H1 (cell line): Measurements from ENCODE around the gene XAF1. TPM values are rescaled to one million over a fixed set of nuclear protein-coding genes. Genes with fewer than 3 reads are reported as not detected.

Experiments
- CTCF ChIA-PET: fragments of 300-600 bp; sonication (Branson Sonifier 250); formaldehyde crosslinking; loops from one replicate; lab custom pipeline; 2021; ENCODE audit not compliant: partially characterized antibody; lab: Charles Lee
- POLR2A ChIA-PET: fragments of 300-600 bp; sonication (Branson Sonifier 250); formaldehyde crosslinking; loops from one replicate; lab custom pipeline; 2021; ENCODE audit warnings: inconsistent platforms; ENCODE audit not compliant: partially characterized antibody; lab: Charles Lee
- DNase-seq, 2 experiments: peaks; one replicate each; pipeline versions ENCODE4 v3.0.0 to v3.0.0-alpha.2; 2010 to 2022; ENCODE audit warnings: low spot score in 2 of 2, low read depth in 1 of 2, mixed read lengths in 1 of 2
- FAIRE-seq: peaks from 2 replicates; lab custom pipeline; 2011; peaks lifted over from hg19 to GRCh38; lab: Jason Lieb, UNC
- H2AFZ ChIP-seq: 2 replicates; pipeline ENCODE4 v1.8.1; 2012; ENCODE audit warnings: low read length, inconsistent platforms
- H2AK5ac ChIP-seq: 2 replicates; pipeline ENCODE4 v1.6.1; 2013; ENCODE audit warnings: low read depth, low read length
- H2BK120ac ChIP-seq: replicated peaks from 2 replicates; pipeline ENCODE3; 2013; ENCODE audit warnings: low read depth, low read length, inconsistent platforms
- H2BK12ac ChIP-seq: 2 replicates; pipeline ENCODE4 v1.6.1; 2013; ENCODE audit warnings: low read depth, low read length
- H2BK15ac ChIP-seq: 2 replicates; pipeline ENCODE4 v1.6.1; 2013; ENCODE audit warnings: low read length
- H2BK20ac ChIP-seq: 2 replicates; pipeline ENCODE4 v1.6.1; 2013; ENCODE audit warnings: low read length
- H2BK5ac ChIP-seq: 2 replicates; pipeline ENCODE4 v1.6.1; 2013; ENCODE audit warnings: low read depth, low read length
- H3K14ac ChIP-seq: 2 replicates; pipeline ENCODE4 v1.6.1; 2013; ENCODE audit warnings: inconsistent platforms; ENCODE audit not compliant: insufficient read length
- H3K18ac ChIP-seq: 2 replicates; pipeline ENCODE4 v1.6.1; 2013; ENCODE audit warnings: low read length; ENCODE audit errors: extremely low read depth
- H3K23ac ChIP-seq: 2 replicates; pipeline ENCODE4 v1.6.1; 2013; ENCODE audit warnings: inconsistent platforms; ENCODE audit not compliant: insufficient read length
- H3K23me2 ChIP-seq: 2 replicates; pipeline ENCODE4 v1.6.1; 2013; ENCODE audit warnings: low read depth, low read length
- H3K27ac ChIP-seq: 2 replicates; pipeline ENCODE4 v1.6.1; 2011; ENCODE audit warnings: low read depth, low read length, inconsistent platforms
- H3K27me3 ChIP-seq, 4 experiments: replicated peaks in 1 of 4; 1 replicate in 1 of 4; 2 replicates in 3 of 4; pipeline versions ENCODE4 v1.6.1 to v1.8.1; 2011 to 2013; ENCODE audit warnings: low read length in 3 of 4, mild to moderate bottlenecking in 3 of 4, inconsistent platforms in 2 of 4, mixed read lengths in 2 of 4, moderate library complexity in 1 of 4; ENCODE audit not compliant: control insufficient read depth in 3 of 4, insufficient read depth in 3 of 4; ENCODE audit errors: extremely low read depth in 1 of 4
- H3K36me3 ChIP-seq, 4 experiments: 2 replicates each; pipeline versions ENCODE4 v1.6.1 to v1.8.1; 2011 to 2013; ENCODE audit warnings: mild to moderate bottlenecking in 4 of 4, low read length in 3 of 4, moderate library complexity in 2 of 4, control low read depth in 1 of 4, inconsistent platforms in 1 of 4; ENCODE audit not compliant: insufficient read depth in 4 of 4, control insufficient read depth in 2 of 4
- H3K4ac ChIP-seq: replicated peaks from 2 replicates; pipeline ENCODE3; 2013; ENCODE audit warnings: low read length, low read depth, mixed read lengths, inconsistent platforms; ENCODE audit not compliant: insufficient read length
- H3K4me1 ChIP-seq, 4 experiments: replicated peaks in 1 of 4; 1 replicate in 1 of 4; 2 replicates in 3 of 4; pipeline versions ENCODE4 v1.6.1 to v1.8.1; 2011 to 2013; ENCODE audit warnings: low read length in 3 of 4, inconsistent platforms in 2 of 4, mixed read lengths in 1 of 4; ENCODE audit not compliant: insufficient read depth in 4 of 4, control insufficient read depth in 3 of 4
- H3K4me2 ChIP-seq, 2 experiments: 2 replicates each; pipeline versions ENCODE4 v1.6.1 to v1.8.1; 2011 to 2013; ENCODE audit warnings: low read depth in 2 of 2, low read length in 2 of 2, control low read depth in 1 of 2, inconsistent platforms in 1 of 2, mild to moderate bottlenecking in 1 of 2; ENCODE audit not compliant: insufficient read depth in 1 of 2
- H3K4me3 ChIP-seq, 4 experiments: fragments of 200-600, 300-600 bp in 1 of 4; sonication (generic), shearing (Covaris generic), sonication (Bioruptor Twin) in 1 of 4; 2 replicates each; pipeline versions ENCODE4 v1.5.1 to v1.8.1; 2011 to 2016; ENCODE audit warnings: low read length in 4 of 4, low read depth in 3 of 4, control low read depth in 2 of 4, inconsistent platforms in 2 of 4, mild to moderate bottlenecking in 2 of 4, mixed read lengths in 1 of 4, moderate library complexity in 1 of 4; ENCODE audit not compliant: insufficient read depth in 2 of 4; ENCODE audit errors: extremely low read depth in 1 of 4
- H3K56ac ChIP-seq: replicated peaks from 2 replicates; pipeline ENCODE3; 2013; ENCODE audit warnings: low read depth, mild to moderate bottlenecking, mixed read lengths, low read length, inconsistent platforms; ENCODE audit not compliant: insufficient read length
- H3K79me1 ChIP-seq: 2 replicates; pipeline ENCODE4 v1.6.1; 2013; ENCODE audit warnings: low read depth, low read length, control low read depth
- H3K79me2 ChIP-seq, 2 experiments: 2 replicates each; pipeline versions ENCODE4 v1.6.1 to v1.8.1; 2012 to 2013; ENCODE audit warnings: low read length in 2 of 2, mild to moderate bottlenecking in 2 of 2, inconsistent platforms in 1 of 2; ENCODE audit not compliant: insufficient read depth in 2 of 2, control insufficient read depth in 1 of 2
- H3K9ac ChIP-seq, 4 experiments: replicated peaks in 1 of 4; 1 replicate in 1 of 4; 2 replicates in 3 of 4; pipeline versions ENCODE4 v1.6.1 to v1.8.1; 2011 to 2013; ENCODE audit warnings: low read depth in 3 of 4, low read length in 3 of 4, control low read depth in 2 of 4, mild to moderate bottlenecking in 2 of 4, moderate library complexity in 2 of 4, inconsistent platforms in 1 of 4; ENCODE audit errors: extremely low read depth in 1 of 4
- H3K9me3 ChIP-seq, 2 experiments: 2 replicates each; pipeline versions ENCODE4 v1.6.1 to v1.8.1; 2012 to 2013; ENCODE audit warnings: mild to moderate bottlenecking in 2 of 2, moderate library complexity in 2 of 2, control low read depth in 1 of 2, inconsistent platforms in 1 of 2, low read depth in 1 of 2, low read length in 1 of 2, mixed read lengths in 1 of 2; ENCODE audit not compliant: insufficient read depth in 2 of 2
- H4K20me1 ChIP-seq, 2 experiments: replicated peaks in 1 of 2; 2 replicates each; pipeline versions ENCODE3 to v1.8.1; 2011 to 2013; ENCODE audit warnings: inconsistent platforms in 2 of 2, low read length in 2 of 2, mild to moderate bottlenecking in 1 of 2; ENCODE audit not compliant: insufficient read depth in 2 of 2, control insufficient read depth in 1 of 2
- H4K5ac ChIP-seq: 2 replicates; pipeline ENCODE4 v1.6.1; 2013; ENCODE audit warnings: low read length, low read depth, mixed read lengths, inconsistent platforms; ENCODE audit not compliant: insufficient read length
- H4K8ac ChIP-seq: 2 replicates; pipeline ENCODE4 v1.8.0; 2013; ENCODE audit warnings: mild to moderate bottlenecking, moderate library complexity, low read length, inconsistent platforms; ENCODE audit not compliant: insufficient read depth; ENCODE audit errors: extremely low read depth
- H4K91ac ChIP-seq: replicated peaks from 2 replicates; pipeline ENCODE3; 2013; ENCODE audit warnings: low read length, mixed read lengths, inconsistent platforms; ENCODE audit not compliant: insufficient read length
- ATF3 ChIP-seq: IDR thresholded peaks from 2 replicates; pipeline ENCODE4 v1.6.1; 2011; ENCODE audit warnings: low read depth, mild to moderate bottlenecking, low read length; ENCODE audit not compliant: insufficient read depth
- CBX5 ChIP-seq: fragments of 300-800, 300-1000 bp; sonication (generic); IDR thresholded peaks from 2 replicates; pipeline ENCODE4 v1.7.1; 2016; ENCODE audit warnings: antibody characterized with exemption, low read length, low read depth
- FOSL1 ChIP-seq: IDR thresholded peaks from 2 replicates; pipeline ENCODE4 v1.6.1; 2011; ENCODE audit warnings: mild to moderate bottlenecking, low read depth, low read length, moderate library complexity; ENCODE audit not compliant: insufficient read depth
- GABPA ChIP-seq: IDR thresholded peaks from 2 replicates; pipeline ENCODE4 v1.6.1; 2011; ENCODE audit warnings: mild to moderate bottlenecking, low read length, moderate library complexity, borderline replicate concordance; ENCODE audit not compliant: insufficient read depth
- KDM1A ChIP-seq: fragments of 200-600, 300-600 bp; sonication (generic); IDR thresholded peaks from 2 replicates; pipeline ENCODE4 v1.7.1; 2016; ENCODE audit warnings: mild to moderate bottlenecking, low read length, borderline replicate concordance
- RAD21 ChIP-seq, 2 experiments: IDR thresholded peaks in 1 of 2; conservative IDR thresholded peaks in 1 of 2; 2 replicates each; pipeline ENCODE4 v1.6.1; 2011; ENCODE audit warnings: low read depth in 2 of 2, low read length in 2 of 2, improper control_type of control experiment in 1 of 2, inconsistent platforms in 1 of 2, mild to moderate bottlenecking in 1 of 2, moderate library complexity in 1 of 2
- SUZ12 ChIP-seq: fragments of 200-600 bp; sonication (generic); IDR thresholded peaks from 2 replicates; pipeline ENCODE4 v1.6.1; 2012; ENCODE audit warnings: mild to moderate bottlenecking, inconsistent platforms, low read length, moderate library complexity, mixed read lengths
- WGBS, 2 experiments: shearing (Covaris generic) in 1 of 2; methylation state at CpG; one replicate each; pipeline versions ENCODE4 v1.1.6 to v1.1.7; 2013 to 2015; ENCODE audit warnings: low lambda C conversion rate in 2 of 2, mixed read lengths in 2 of 2, inconsistent platforms in 1 of 2, low coverage in 1 of 2, missing lambda C conversion rate in 1 of 2; ENCODE audit not compliant: insufficient replicate concordance in 2 of 2, insufficient coverage in 1 of 2, insufficient read length in 1 of 2; ENCODE audit errors: extremely low coverage in 1 of 2, missing lambda C conversion rate in 1 of 2; 5-methylcytosine and 5-hydroxymethylcytosine counted together
- polyA plus RNA-seq, 7 experiments: library from polyadenylated mRNA; depleted of rRNA in 3 of 7; stranded (reverse) in 5 of 7; unstranded in 2 of 7; fragments of >200 nt in 5 of 7; fragments of 200-250 nt in 2 of 7; gene quantifications; 1 replicate in 5 of 7; 2 replicates in 1 of 7; 4 replicates in 1 of 7; pipeline versions ENCODE4 v1.2.1 to v1.2.3, GENCODE V29; 2011 to 2013; ENCODE audit warnings: missing spikeins in 2 of 7, mixed read lengths in 2 of 7
- total RNA-seq: library from RNA; stranded (reverse); fragmentation: NEBNext Ultra II Directional; extraction: Animal tissue kit (Norgen Biotek cat#: 25700); gene quantifications from 2 replicates; pipeline ENCODE4 v1.2.1, GENCODE V29; 2021
- TF ChIP-seq, protein P1 (sequence below): IDR thresholded peaks from 2 replicates; pipeline ENCODE4 v1.6.1; 2012; ENCODE audit warnings: inconsistent platforms

XAF1 gene
- total and polyA plus RNA-seq, 2 of the 8 experiments (the other 6 are each of a cell fraction or from before 2014, with no cell fraction given), result not detected

GRCh38 chr17:6796887-6797490 lies 41.1 kb downstream of the XAF1 start:
- H3K14ac ChIP-seq, result no peak overlapping the region
- TF ChIP-seq, protein P1, sequence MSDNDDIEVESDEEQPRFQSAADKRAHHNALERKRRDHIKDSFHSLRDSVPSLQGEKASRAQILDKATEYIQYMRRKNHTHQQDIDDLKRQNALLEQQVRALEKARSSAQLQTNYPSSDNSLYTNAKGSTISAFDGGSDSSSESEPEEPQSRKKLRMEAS, result no peak
- no peak for TF ChIP-seq KDM1A
- no peak for TF ChIP-seq ATF3
- TF ChIP-seq RAD21 (IDR thresholded peaks at IDR 0.05 in 1 of 2, conservative IDR thresholded peaks at IDR 0.05 in 1 of 2; ENCODE audit: low read depth in 2 of 2, low read length in 2 of 2), result no peak
- no peak for TF ChIP-seq GABPA
- no peak for TF ChIP-seq CBX5
- no peak for TF ChIP-seq SUZ12
- TF ChIP-seq FOSL1, result no peak
- TF ChIP-seq, all 59 proteins: peak for 0
- Histone ChIP-seq H3K79me2 (no peaks in the 10 kb centered on the region), H3K9ac (no peak overlapping the region), H3K23me2 (no peaks in the 10 kb centered on the region; the same call in 1 of the 2 replicates), H3K23ac (no peak overlapping the region), H2BK15ac (no peak overlapping the region), H3K9me3 (no peaks in the 10 kb centered on the region), H3K79me1 (no peaks in the 10 kb centered on the region; the same call in 1 of the 2 replicates), H4K91ac (no peak overlapping the region), H2BK20ac (no peak overlapping the region), H2BK5ac (no peak overlapping the region), H3K4me1 (peaks cover 5 to 16% (median 6%) of the 10 kb centered on the region in 4 experiments), H2BK12ac (no peak overlapping the region), H3K4me3 (no peak overlapping the region), H2AFZ (no peak overlapping the region), H3K27ac (no peak overlapping the region), H2AK5ac (no peak overlapping the region), H4K8ac (no peak overlapping the region), H3K4ac (no peak overlapping the region), H3K27me3 (peaks cover 0 to 9% (median 2%) of the 10 kb centered on the region in 4 experiments; a peak in 2 of 7 replicates), H3K36me3 (no peaks in the 10 kb centered on the region), H2BK120ac (no peak overlapping the region), H4K20me1 (no peaks in the 10 kb centered on the region), H4K5ac (no peak overlapping the region), H3K56ac (no peak overlapping the region), H3K4me2 (no peak overlapping the region), H3K18ac (no peak overlapping the region)
- WGBS, 2 experiments, result 77% methylated on average over 2 of the region's 2 CpGs; no CpG with 5 or more reads in 1 of the 2 experiments
- ChIA-PET CTCF (interaction anchor here (2.7 kb wide), 1 partner anchor 96 kb away, joined by 8 read pairs; no protein-coding TSS in a partner anchor), POLR2A (no interaction called here)
- no peak for DNase-seq
- FAIRE-seq, result no peak
